ENCODE data around the gene VGLL1.

The VGLL1 gene

GRCh38 chrX:136597954-136598353, 65.9 kb downstream of the VGLL1 start:
- H3K4me1 ChIP-seq, result no peaks in the 10 kb centered on the region
- no peaks in the 10 kb centered on the region for H4K20me1 ChIP-seq
- H3K9me3 ChIP-seq (replicated peaks in 1 of 11), result peaks cover 0 to 16% (median 12%) of the 10 kb centered on the region in 11 experiments; a peak in 18 of 22 replicates
- H3K4me3 ChIP-seq, result no peak overlapping the region
- no peak overlapping the region for H3K9ac ChIP-seq
- no peak for TF ChIP-seq Cebpa-rat (IDR thresholded peaks at IDR 0.05)
- no peaks in the 10 kb centered on the region for H3K36me3 ChIP-seq
- H3K4me2 ChIP-seq, result no peak overlapping the region
- H3K27me3 ChIP-seq, result peaks cover 80 to 99% (median 97%) of the 10 kb centered on the region in 11 experiments
- no peak overlapping the region for H3K27ac ChIP-seq

GRCh38 chrX:136598631-136599030, 66.6 kb downstream of the VGLL1 start:
- Histone ChIP-seq H3K9me3 (replicated peaks in 1 of 11) (peaks cover 0 to 11% (median 7%) of the 10 kb centered on the region in 11 experiments; a peak in 17 of 22 replicates), H3K27ac (no peak overlapping the region), H3K4me1 (no peaks in the 10 kb centered on the region), H3K36me3 (no peaks in the 10 kb centered on the region), H3K4me2 (no peak overlapping the region), H3K4me3 (no peak overlapping the region), H3K9ac (no peak overlapping the region), H3K27me3 (peaks cover 84 to 99% (median 97%) of the 10 kb centered on the region in 11 experiments), H4K20me1 (no peaks in the 10 kb centered on the region)
- no peak for TF ChIP-seq Cebpa-rat (IDR thresholded peaks at IDR 0.05)

GRCh38 chrX:136600059-136600458, 68.0 kb downstream of the VGLL1 start:
- Histone ChIP-seq H3K27ac (no peak overlapping the region), H3K27me3 (peaks cover 86 to 99% (median 96%) of the 10 kb centered on the region in 11 experiments)
- no peak for TF ChIP-seq Cebpa-rat (IDR thresholded peaks at IDR 0.05)

More at GRCh38 chrX:136600059-136600458, 68.0 kb downstream of the VGLL1 start:
- Histone ChIP-seq H3K9me3 (replicated peaks in 1 of 11) (no peaks in the 10 kb centered on the region), H3K9ac (no peak overlapping the region), H3K4me2 (no peak overlapping the region), H3K4me3 (no peak overlapping the region), H4K20me1 (no peaks in the 10 kb centered on the region), H3K36me3 (no peaks in the 10 kb centered on the region), H3K4me1 (no peaks in the 10 kb centered on the region)
